Astrocyte (in vitro differentiated cells and primary cell): ENCODE results near the gene ZNF628. TPM values are rescaled to one million over a fixed set of nuclear protein-coding genes. Genes with fewer than 3 reads are reported as not detected.

Experiments used
- DNase-seq: peaks from one replicate; pipeline ENCODE4 v3.0.0-alpha.2; 2010; ENCODE audit warnings: low read depth
- FAIRE-seq: peaks from 2 replicates; lab custom pipeline; 2011; peaks lifted over from hg19 to GRCh38; lab: Jason Lieb, UNC
- H2AFZ ChIP-seq: 2 replicates; pipeline ENCODE4 v1.6.0; 2012; ENCODE audit warnings: low read depth, low read length, inconsistent platforms
- H3K27ac ChIP-seq: 2 replicates; pipeline ENCODE4 v1.5.1; 2011; ENCODE audit warnings: low read depth, low read length, inconsistent platforms
- H3K27me3 ChIP-seq: 2 replicates; pipeline ENCODE4 v1.6.0; 2011; ENCODE audit warnings: low read length, inconsistent platforms; ENCODE audit not compliant: insufficient read depth
- H3K36me3 ChIP-seq: 2 replicates; pipeline ENCODE4 v1.5.1; 2011; ENCODE audit warnings: low read length, inconsistent platforms; ENCODE audit not compliant: insufficient read depth
- H3K4me1 ChIP-seq: 2 replicates; pipeline ENCODE4 v1.5.1; 2011; ENCODE audit warnings: low read length, inconsistent platforms; ENCODE audit not compliant: insufficient read depth
- H3K4me2 ChIP-seq: 2 replicates; pipeline ENCODE4 v1.6.0; 2012; ENCODE audit warnings: low read length, inconsistent platforms
- H3K4me3 ChIP-seq: 2 replicates; pipeline ENCODE4 v1.5.1; 2011; ENCODE audit warnings: low read depth, mild to moderate bottlenecking, low read length, inconsistent platforms; ENCODE audit not compliant: insufficient read depth
- H3K79me2 ChIP-seq: 2 replicates; pipeline ENCODE4 v1.6.0; 2012; ENCODE audit warnings: mild to moderate bottlenecking, low read length, inconsistent platforms; ENCODE audit not compliant: insufficient read depth
- H3K9ac ChIP-seq: 2 replicates; pipeline ENCODE4 v1.6.0; 2012; ENCODE audit warnings: mild to moderate bottlenecking, low read length, inconsistent platforms
- H3K9me3 ChIP-seq: 2 replicates; pipeline ENCODE4 v1.5.1; 2012; ENCODE audit warnings: low read depth, mild to moderate bottlenecking, low read length, inconsistent platforms; ENCODE audit not compliant: insufficient read depth
- H4K20me1 ChIP-seq: 2 replicates; pipeline ENCODE4 v1.6.0; 2012; ENCODE audit warnings: low read length, inconsistent platforms; ENCODE audit not compliant: insufficient read depth
- H3K27ac Mint-ChIP-seq: one replicate; pipeline ENCODE4 v1.8.0; 2021; ENCODE audit warnings: mild to moderate bottlenecking, mixed read lengths; ENCODE audit not compliant: unreplicated experiment
- H3K27me3 Mint-ChIP-seq: one replicate; pipeline ENCODE4 v1.8.0; 2021; ENCODE audit warnings: low read depth, mixed read lengths; ENCODE audit not compliant: unreplicated experiment
- H3K36me3 Mint-ChIP-seq: one replicate; pipeline ENCODE4 v1.8.0; 2021; ENCODE audit warnings: low read depth, mixed read lengths; ENCODE audit not compliant: unreplicated experiment
- H3K4me1 Mint-ChIP-seq: one replicate; pipeline ENCODE4 v1.8.0; 2021; ENCODE audit warnings: low read depth, mixed read lengths; ENCODE audit not compliant: unreplicated experiment
- H3K4me3 Mint-ChIP-seq: one replicate; pipeline ENCODE4 v1.8.0; 2021; ENCODE audit warnings: mild to moderate bottlenecking, moderate library complexity, mixed read lengths; ENCODE audit not compliant: unreplicated experiment
- H3K9me3 Mint-ChIP-seq: one replicate; pipeline ENCODE4 v1.8.0; 2021; ENCODE audit warnings: mild to moderate bottlenecking, mixed read lengths; ENCODE audit not compliant: unreplicated experiment
- EZH2 ChIP-seq: IDR thresholded peaks from 2 replicates; pipeline ENCODE4 v1.6.1; 2012; ENCODE audit warnings: mild to moderate bottlenecking, low read length, inconsistent platforms; ENCODE audit not compliant: insufficient read depth
- total RNA-seq: library from RNA; stranded (reverse); gene quantifications from 2 replicates; pipeline ENCODE4 v1.2.1, GENCODE V29; 2021
- TF ChIP-seq, protein P1 (sequence below): IDR thresholded peaks from 2 replicates; pipeline ENCODE4 v1.5.1; 2011; ENCODE audit warnings: low read depth, mild to moderate bottlenecking, inconsistent platforms, low read length, moderate library complexity; ENCODE audit not compliant: insufficient read depth

The ZNF628 gene
- total RNA-seq, 1 donor from 2014 or later = 9.9 TPM

DNA sequence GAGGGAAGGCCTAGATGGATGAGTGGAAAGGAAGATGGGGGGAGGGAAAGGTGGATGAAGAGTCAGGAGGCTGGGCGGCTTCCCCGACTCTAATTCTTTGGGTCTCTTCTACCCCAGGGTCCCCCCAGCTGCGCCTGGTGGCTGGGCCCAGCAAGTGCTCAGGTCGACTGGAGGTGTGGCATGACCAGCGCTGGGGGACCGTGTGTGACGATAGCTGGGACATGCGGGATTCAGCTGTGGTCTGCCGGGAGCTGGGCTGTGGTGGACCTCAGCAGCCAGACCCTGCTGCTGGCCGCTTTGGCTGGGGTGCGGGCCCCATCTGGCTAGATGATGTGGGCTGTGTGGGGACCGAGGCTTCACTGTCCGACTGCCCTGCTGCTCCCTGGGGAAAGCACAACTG is 21.3 kb downstream of the ZNF628 start:
- Histone ChIP-seq H3K27me3 (no peaks in the 10 kb centered on the region), H3K27ac (no peak overlapping the region), H3K9me3 (no peaks in the 10 kb centered on the region), H3K4me2 (no peak overlapping the region), H2AFZ (no peak overlapping the region), H4K20me1 (no peaks in the 10 kb centered on the region), H3K36me3 (no peaks in the 10 kb centered on the region), H3K4me3 (no peak overlapping the region), H3K9ac (no peak overlapping the region), H3K79me2 (no peaks in the 10 kb centered on the region), H3K4me1 (peaks cover 19% of the 10 kb centered on the region)
- peaks cover 3% of the 10 kb centered on the region for H3K9me3 Mint-ChIP-seq
- FAIRE-seq (no peak), DNase-seq (no peak)
- peaks cover 11% of the 10 kb centered on the region for H3K27me3 Mint-ChIP-seq
- peaks cover 8% of the 10 kb centered on the region for H3K4me1 Mint-ChIP-seq
- no peak for TF ChIP-seq EZH2
- TF ChIP-seq, protein P1, sequence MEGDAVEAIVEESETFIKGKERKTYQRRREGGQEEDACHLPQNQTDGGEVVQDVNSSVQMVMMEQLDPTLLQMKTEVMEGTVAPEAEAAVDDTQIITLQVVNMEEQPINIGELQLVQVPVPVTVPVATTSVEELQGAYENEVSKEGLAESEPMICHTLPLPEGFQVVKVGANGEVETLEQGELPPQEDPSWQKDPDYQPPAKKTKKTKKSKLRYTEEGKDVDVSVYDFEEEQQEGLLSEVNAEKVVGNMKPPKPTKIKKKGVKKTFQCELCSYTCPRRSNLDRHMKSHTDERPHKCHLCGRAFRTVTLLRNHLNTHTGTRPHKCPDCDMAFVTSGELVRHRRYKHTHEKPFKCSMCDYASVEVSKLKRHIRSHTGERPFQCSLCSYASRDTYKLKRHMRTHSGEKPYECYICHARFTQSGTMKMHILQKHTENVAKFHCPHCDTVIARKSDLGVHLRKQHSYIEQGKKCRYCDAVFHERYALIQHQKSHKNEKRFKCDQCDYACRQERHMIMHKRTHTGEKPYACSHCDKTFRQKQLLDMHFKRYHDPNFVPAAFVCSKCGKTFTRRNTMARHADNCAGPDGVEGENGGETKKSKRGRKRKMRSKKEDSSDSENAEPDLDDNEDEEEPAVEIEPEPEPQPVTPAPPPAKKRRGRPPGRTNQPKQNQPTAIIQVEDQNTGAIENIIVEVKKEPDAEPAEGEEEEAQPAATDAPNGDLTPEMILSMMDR = no peak
- peaks cover 31% of the 10 kb centered on the region for H3K36me3 Mint-ChIP-seq
- H3K27ac Mint-ChIP-seq = no peak overlapping the region
- no peak overlapping the region for H3K4me3 Mint-ChIP-seq

- H3K9ac ChIP-seq = no peak overlapping the region
- Mint-ChIP-seq H3K27ac (no peak overlapping the region), H3K36me3 (peaks cover 33% of the 10 kb centered on the region), H3K4me1 (peaks cover 4% of the 10 kb centered on the region), H3K4me3 (no peak overlapping the region), H3K9me3 (peaks cover 5% of the 10 kb centered on the region), H3K27me3 (peaks cover 11% of the 10 kb centered on the region)
- no peak overlapping the region for H3K27ac ChIP-seq
- H3K4me2 ChIP-seq = no peak overlapping the region
- H4K20me1 ChIP-seq = no peaks in the 10 kb centered on the region
- TF ChIP-seq EZH2 = no peak
- H2AFZ ChIP-seq = no peak overlapping the region
- no peaks in the 10 kb centered on the region for H3K36me3 ChIP-seq
- FAIRE-seq (no peak), DNase-seq (no peak)
- no peaks in the 10 kb centered on the region for H3K79me2 ChIP-seq
- peaks cover 14% of the 10 kb centered on the region for H3K4me1 ChIP-seq
- H3K4me3 ChIP-seq = no peak overlapping the region
- peaks cover 3% of the 10 kb centered on the region for H3K9me3 ChIP-seq
- H3K27me3 ChIP-seq = no peaks in the 10 kb centered on the region
Measured at GRCh38 chr19:55498246-55498840, 21.9 kb downstream of the ZNF628 start.

DNA sequence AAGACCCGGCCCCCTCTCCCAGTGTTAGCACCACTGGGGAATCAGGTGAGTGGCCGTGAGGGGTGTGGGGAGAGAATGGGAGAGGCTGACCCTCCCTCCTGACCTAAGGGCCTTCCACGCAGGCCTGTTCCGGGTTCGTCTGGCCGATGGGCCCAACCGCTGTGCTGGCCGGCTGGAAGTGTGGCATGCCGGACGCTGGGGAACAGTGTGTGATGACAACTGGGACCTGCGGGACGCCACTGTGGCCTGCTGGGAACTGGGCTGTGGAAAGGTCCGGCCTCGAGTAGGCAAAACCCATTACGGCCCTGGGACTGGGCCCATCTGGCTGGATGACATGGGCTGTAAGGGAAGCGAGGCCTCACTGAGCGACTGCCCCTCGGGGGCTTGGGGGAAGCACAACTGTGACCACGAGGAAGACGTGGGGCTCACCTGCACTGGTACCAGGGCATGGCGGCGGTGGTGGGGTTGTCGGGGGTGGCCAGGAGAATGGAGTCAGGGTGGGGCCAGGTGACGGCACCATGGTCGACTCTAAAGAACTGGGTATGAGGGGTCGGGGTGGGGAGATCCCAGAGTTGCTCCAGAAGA is 24.0 kb downstream of the ZNF628 start:
- H2AFZ ChIP-seq = no peak overlapping the region
- H3K27me3 Mint-ChIP-seq = peaks cover 11% of the 10 kb centered on the region

More for the DNA sequence above, 24.0 kb downstream of the ZNF628 start:
- Mint-ChIP-seq H3K27ac (no peak overlapping the region), H3K36me3 (peaks cover 37% of the 10 kb centered on the region), H3K4me1 (no peaks in the 10 kb centered on the region), H3K9me3 (peaks cover 5% of the 10 kb centered on the region), H3K4me3 (no peak overlapping the region)
- H3K9me3 ChIP-seq = peaks cover 3% of the 10 kb centered on the region
- DNase-seq = no peak
- no peak overlapping the region for H3K4me2 ChIP-seq
- no peaks in the 10 kb centered on the region for H3K79me2 ChIP-seq
- TF ChIP-seq, protein P1 = no peak
- no peak overlapping the region for H3K9ac ChIP-seq
- no peak overlapping the region for H3K27ac ChIP-seq
- peaks cover 3% of the 10 kb centered on the region for H3K4me1 ChIP-seq
- no peaks in the 10 kb centered on the region for H3K27me3 ChIP-seq
- H3K4me3 ChIP-seq = no peak overlapping the region
- H3K36me3 ChIP-seq = no peaks in the 10 kb centered on the region
- no peak for FAIRE-seq
- H4K20me1 ChIP-seq = no peaks in the 10 kb centered on the region
